GM19351 (cell line): Measurements from ENCODE around the gene TDRD7.
A peak's percentile ranks its signal among the peaks of the same experiment; 100 is the strongest.
"Not testable (repeated sequence)": the region's sequence is repeated elsewhere in the genome, so short reads cannot be mapped to it uniquely, and the experiment has no call there.

Experiments used
- ATAC-seq: cut with Tn5 transposase; IDR thresholded peaks from one replicate; pipeline ENCODE4 v1.9.1; 2021; ENCODE audit warnings: mild to moderate bottlenecking, moderate library complexity; ENCODE audit not compliant: unreplicated experiment

TDRD7 gene

DNA sequence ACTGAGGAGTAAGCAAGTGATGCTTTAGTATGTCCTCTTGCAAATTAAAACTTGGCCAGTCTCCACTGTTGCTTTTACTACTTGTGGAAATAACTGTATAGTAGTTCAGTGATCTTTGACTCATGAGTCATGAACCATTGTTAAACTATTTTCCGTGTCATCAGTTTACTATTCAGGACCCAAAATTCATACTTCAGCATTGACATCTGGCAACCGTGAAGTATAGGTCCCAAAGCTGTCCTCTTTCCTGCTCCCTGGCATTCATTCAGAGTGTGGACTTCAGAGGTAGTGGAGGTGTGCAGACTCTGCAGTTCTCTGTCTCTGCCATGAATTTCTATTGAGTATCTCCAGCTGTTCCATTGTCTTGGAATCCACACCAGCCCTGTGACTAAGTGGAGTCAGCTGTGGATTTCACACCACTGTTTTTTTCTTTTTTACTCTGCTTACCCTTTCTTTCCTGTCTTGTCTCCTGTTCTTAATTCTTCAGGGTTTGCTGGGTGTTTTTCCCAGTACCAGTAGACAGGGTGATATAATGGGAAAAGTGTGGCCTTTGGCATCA, 7.5 kb downstream of the TDRD7 start:
- ATAC-seq, result no peak

DNA sequence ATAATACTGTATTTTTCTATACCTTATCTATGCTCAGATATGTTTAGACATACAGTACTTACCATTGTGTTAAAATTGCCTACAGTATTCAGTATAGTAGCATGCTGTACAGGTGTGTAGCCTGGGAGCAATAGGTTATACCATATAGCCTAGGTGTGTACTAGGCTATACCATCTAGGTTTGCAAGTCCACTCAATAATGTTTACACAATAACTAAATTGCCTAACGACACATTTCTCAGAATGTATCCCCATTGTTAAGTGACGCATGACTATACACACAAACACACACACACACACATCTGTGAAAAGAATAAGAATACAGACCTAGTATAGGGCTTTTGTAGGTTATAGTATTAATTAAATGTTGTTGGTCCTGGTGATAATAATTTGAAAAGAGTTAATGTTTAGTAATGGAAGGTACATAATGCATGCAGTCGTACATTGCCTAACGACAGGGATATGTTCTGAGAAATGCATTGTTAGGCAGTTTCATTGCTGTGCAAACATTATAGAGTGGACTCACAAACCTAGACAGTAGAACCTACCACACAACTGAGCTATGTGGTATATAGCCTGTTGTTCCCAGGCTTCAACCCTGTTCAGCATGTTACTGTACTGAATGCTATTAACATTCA, 13.6 kb downstream of the TDRD7 start:
- ATAC-seq, result no peak

DNA sequence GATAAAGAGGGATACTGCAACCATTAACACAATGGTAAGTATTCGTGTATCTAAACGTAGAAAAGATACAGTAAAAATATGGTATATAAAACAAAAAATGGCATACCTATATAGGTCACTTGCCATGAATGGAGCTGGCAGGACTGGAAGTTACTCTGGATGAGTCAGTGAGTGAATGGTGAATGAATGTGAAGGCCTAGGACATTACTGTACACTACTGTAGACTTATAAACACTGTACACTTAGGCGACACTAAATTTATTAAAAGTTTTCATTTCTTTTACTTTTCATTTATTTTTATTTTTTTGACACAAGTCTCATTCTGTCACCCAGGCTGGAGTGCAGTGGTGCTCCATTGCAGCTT, 14.1 kb downstream of the TDRD7 start:
- no peak for ATAC-seq

DNA sequence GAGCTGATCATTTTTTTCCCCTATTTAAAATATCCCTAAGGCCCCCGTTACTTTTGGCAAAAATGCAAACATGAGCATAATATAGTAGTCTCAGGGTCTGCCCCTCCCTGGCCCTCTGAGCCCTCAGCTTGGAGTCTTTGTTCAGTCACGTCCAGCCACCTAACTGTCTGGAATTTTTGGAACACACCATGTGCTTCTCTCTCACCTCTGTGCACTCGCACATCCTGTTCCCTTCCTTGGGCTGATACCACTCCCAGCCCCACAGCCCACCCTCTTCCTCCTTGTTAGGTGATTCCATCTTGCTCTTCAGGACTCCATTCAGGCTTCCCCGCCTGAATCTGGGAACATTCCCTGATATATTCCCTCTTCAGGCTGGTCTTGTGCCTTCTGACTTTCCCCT, 16.0 kb downstream of the TDRD7 start:
- ATAC-seq, result no peak

DNA sequence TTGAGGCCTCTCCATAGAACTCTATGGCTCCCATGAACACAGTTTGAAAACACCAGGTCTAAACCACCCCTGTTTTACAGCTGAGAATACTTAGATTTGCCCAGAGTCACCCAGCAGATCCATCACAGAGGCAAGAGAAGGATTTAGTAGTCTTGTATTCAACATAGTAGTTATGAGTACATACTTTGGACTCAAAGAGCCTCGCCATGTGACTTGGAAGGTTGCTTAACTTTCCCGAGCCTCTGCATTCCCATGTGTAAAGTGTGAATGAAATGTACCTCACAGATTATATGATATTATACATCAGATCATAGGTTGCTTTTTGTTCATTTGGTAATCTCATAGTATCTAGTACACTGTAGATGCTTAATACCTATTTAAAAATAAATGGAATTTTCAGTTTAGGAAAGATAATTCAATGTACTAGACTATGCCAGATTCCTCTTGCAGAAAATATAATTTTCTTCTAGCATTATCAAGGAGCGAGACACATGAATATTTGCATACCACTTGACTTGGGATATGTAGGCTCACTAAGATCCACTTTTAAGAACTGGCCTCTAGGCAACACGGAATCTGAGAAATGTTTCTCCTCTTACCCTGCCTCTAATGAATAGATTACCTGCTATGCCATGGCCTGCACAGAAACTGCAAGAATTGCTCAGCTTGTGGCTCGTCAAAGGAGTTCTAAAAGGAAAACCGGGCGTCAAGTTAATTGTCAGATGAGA, 18.6 kb downstream of the TDRD7 start:
- no peak for ATAC-seq

DNA sequence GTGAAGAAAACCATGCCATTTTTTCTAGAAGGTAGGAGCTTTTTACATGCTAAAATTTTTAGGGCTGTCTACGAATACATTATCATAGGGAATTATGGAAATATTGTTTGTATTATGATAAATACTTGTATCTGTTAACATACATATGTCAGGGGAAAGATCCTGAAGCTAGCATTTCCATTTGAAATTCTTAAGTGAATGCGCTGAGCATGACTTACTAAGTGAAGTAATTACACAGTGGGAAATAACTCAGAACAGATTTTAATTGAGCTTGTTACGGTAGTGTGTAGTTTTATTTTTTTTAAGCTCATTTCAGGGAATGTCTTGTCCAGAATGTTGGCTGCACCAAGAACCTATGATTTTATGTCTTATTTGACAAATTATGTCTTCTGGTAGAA, 19.1 kb downstream of the TDRD7 start:
- ATAC-seq, result no peak

DNA sequence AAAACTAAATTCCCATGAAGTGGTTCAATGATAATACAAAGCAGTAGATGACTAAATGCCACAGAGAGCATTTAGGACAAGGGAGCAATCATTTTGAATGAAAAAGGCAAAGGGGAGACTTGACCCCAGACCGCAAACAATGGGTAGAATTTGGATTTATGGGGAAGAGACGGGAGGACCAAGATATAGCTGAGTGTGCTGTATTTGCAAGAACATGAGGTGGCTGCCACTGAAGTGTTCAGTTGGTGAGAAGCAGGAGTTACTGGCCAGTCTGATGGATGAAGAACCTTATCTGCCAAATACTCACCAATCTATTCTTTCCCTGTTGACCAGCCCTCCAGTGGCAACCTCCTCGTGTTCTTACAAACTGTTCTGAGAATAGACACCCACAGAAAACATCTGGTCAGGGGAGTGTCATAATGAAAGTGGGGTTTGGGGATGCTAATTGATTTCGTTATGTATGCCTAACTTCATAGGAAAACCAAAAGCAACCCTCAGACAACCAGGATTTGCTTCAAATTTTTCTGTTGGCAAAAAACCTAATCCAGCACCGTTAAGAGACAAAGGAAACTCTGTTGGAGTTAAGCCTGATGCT, 19.8 kb downstream of the TDRD7 start:
- no peak for ATAC-seq

DNA sequence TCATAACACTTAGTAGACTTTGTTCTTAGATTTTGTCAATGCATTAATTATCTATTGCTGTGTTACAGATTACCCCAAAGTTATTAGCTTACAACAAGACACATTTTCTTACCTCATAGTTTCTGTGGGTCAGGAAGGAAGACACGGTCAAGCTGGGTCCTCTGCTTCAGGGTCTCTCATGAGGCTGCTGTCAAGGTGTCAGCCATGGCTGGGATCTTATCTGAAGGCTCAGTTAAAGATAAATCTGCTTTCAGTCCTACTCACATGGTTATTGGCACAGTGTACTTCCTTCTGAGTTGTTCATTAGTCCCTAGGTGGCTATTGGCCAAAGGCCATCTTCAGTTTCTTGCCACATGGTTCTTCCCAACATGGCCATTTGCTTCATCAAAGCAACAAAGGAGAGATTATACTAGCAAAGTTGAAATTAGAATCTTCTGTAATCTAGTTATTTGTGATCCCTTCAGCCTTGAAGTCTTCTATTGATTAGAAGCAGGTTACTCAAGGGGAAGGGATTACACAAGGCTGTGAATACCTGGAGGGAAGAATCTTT, 25.2 kb downstream of the TDRD7 start:
- ATAC-seq, result no peak

DNA sequence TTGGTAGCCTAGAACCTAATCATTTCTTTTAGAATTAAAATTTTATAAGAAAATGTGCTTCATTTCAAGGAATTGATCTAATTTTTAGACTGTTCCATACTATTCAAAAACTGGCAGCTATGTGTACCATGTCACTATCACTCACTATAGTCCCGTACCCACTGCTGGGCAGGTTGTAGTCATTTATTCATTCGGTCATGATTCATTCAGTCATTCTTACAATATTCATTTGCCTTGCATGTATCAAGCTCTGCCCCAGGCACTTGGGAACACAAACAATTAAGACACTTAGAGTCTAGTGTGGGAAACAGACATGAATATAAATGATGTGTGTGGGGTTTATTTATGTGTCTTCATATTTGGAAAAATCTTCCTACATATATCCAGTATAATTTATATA, 26.4 kb downstream of the TDRD7 start:
- ATAC-seq, result no peak

DNA sequence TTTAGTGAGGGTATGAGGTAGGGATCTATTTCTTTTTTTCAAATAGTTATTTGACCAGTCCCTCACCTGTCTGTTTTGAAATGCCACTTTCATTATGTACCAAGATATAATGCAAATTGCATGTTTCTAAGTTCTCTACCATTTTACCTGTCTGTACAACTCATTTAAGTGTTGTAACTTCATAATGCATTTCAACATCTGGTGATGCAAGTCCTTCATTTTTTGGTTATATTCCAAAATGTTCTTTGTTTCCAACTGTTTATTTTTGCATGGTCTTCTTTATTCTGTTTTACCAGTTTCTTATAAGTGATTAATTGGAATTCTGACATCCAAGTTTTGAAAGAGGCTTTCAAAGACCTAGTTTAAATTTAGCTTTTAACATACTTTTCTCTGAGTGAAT, 26.8 kb downstream of the TDRD7 start:
- no peak for ATAC-seq

DNA sequence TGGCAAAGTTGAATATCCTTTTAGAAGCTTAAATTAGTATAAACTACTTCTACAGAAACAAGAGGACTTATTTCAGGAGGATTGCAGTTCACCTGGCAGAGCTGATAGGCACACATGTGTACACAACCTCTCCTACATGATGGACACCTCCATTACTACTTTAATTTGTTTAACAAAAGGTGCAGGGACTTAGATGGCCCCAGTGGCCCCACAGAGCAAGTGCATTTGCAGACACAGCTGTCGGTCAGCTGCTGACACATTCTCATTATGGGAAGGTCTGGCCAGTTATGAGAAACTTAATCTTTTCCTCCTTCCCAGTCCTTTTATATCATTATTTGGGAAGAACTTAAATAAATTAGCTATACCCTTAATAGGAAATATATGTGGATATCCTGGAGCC, 28.3 kb downstream of the TDRD7 start:
- ATAC-seq, result no peak

DNA sequence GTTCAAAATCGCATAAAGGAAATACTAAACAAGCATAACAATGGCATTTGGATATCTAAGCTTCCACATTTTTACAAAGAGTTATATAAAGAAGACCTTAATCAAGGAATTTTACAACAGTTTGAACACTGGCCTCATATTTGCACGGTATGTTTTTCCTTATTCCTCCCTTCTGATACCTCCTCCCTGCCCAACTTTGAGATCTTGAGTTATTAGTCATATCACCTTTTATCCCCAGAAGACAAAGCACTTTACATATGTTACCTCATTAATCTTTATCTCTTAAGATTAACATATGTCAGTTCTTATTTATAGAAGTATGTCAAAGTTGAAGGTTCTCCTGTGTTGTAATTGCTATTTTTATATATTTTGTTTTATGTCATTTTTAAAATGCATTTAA, 29.8 kb downstream of the TDRD7 start:
- ATAC-seq, result no peak

DNA sequence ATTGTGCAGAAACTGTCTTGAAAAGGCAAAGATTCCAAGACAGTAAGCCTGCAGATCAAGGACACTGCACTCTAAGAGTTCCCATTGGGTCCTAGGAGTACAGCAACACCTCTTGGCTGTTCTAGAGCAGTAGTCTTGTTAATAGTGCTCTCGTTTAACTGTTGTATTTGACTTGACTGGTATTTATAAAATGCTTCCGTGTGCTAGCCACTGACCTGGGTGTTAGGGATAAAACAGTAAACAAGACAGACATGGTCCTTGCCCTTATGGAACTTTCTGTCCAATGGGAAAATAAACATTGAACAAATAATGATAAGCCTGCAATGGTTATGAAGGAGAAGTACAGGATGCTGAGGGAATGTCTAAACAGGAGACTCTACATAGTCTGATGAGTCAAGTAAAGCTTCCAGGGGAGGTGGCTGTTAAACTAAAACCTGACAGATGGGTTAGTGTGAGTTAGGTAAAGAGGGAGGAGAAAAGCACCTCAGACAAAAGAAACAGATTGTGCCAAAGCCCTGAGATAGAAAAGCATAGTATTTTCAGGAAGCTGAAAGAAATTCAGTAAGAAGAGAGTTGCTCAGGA, 33.3 kb downstream of the TDRD7 start:
- no peak for ATAC-seq

DNA sequence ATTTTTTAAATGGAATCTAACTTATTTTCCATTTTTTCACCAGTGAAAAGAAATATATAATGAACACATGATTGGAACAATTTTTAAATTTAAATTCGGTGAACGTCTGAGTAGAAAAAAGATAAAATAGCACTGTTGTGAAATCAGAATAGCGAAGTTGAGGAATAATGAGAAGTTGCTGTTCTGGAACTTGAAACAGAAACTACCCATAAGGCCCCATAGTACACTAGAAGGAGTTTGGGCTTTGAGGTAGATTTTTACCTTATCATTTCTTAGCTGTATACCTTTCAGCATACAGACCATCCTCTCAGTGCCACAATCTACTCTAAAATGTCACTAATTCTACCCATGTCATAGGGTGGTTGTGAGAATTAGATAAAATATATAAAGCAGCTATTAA, 35.1 kb downstream of the TDRD7 start:
- no peak for ATAC-seq

DNA sequence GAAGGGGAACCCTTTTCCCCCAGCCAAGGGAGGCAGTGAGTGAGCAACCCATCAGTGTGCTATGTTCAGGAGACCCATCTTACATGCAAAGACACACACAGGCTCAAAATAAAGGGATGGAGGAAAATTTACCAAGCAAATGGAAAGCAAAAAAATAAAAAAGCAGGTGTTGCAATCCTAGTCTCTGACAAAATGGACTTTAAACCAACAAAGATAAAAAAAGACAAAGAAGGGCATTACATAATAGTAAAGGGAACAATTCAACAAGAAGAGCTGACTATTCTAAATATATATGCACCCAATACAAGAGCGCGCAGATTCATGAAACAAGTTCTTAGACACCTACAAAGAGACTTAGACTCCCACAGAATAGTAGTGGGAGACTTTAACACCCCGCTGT, 41.7 kb downstream of the TDRD7 start:
- not testable (repeated sequence) for ATAC-seq

DNA sequence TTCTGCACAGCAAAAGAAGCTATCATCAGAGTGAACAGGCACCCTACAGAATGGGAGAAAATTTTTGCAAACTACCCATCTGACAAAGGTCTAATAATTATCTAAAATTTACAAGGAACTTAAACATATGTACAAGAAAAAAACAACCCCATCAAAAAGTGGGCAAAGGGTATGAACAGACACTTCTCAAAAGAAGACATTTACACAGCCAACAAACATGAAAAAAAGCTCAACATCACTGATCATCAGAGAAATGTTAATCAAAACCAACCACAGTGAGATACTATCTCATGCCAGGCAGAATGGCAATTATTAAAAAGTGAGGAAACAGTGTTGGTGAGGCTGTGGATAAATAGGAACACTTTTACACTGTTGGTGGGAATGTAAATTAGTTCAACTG, 44.9 kb downstream of the TDRD7 start:
- not testable (repeated sequence) for ATAC-seq

DNA sequence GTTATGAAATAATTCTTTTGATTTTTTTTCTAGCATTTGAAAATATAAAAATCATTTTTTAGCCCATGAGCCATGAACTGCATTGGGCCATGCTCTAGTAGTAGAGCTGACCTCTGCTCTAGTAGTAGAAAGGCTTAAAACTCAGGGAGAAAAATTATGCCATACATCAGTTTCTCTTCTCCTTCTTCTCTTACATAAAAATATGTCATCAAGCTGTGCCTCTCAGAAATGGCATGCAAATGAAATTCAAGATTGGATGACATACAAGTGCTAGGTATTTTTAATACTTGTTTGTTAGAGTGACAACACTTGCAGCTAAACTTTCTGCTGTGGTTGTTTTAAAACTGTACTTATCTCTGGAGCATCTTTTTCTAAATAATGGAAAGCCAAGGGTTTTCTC, 47.4 kb downstream of the TDRD7 start:
- no peak for ATAC-seq

DNA sequence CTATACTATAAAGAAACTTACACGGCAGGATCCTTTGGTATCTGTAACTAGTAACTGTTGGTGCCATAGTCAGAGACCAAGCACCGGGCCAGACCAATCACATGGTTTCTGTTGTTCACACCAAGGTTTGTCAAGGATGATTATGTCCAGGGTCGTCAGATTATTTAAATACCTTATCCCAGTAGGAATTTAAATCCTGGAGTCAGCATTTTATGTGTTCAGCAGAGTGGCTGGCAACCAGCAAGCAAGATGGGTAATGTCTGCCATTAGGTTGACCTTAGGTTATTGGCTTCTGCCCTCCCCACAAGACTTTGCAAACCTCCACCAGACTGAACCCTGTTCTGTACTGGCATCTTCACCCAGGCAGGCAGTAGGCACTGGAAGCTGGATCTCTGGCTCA, 50.3 kb downstream of the TDRD7 start:
- ATAC-seq, result no peak

DNA sequence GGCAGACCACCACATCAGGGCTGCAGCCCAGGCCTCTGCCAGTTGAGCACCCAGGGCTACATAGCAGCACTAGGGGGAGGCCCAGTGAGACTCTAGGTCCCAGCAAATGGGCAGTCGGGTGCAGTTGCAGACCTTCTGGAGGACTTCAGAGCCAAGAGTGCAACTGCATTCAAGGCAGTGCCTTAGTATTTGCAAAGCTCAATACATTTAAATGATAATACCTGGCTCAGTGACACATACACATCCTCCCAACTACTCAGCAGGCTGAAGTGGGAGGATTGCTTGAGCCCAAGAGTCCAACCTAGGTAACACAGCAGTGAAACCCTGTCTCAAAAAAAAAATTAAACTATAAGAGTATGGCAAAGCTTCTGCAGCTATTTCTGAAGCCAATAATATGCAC, 51.0 kb downstream of the TDRD7 start:
- no peak for ATAC-seq

DNA sequence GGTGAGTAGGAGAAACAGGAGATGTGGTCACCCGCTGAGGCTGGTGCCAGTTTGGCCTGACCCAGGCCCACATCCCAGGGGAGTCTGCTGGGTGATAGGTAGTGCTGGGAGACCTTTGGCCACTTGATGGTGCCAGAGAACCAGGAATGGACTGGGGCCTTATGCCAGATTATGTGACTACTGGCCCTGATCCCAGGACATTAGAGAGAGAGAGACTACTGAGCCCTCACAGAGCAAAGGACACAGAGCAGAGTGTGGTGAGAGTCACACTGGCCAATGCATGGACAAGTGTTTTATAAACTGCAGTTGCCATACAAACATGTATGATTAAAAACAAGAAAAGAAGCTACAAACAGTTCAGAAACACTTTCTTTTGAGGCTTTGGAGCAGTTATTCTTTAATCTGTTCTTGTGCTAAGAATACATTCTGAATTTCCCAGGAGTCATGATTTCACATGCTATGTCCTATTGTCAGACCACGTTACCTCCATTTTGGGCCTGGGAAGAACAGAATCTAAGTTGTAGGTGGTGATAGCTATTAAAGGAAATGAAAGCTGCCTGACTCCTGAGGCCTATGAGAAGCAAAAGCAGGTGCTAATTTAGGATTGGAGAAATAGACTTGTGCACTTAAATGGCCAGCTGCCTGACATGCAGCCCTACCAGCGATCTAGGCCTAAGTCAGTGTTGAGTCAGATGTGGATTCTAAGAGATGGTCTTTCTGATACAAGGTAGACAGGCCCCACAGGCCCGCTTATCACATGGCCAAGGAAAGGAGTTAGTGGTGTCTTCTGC, 57.0 kb downstream of the TDRD7 start:
- ATAC-seq, result peak; percentile 82

DNA sequence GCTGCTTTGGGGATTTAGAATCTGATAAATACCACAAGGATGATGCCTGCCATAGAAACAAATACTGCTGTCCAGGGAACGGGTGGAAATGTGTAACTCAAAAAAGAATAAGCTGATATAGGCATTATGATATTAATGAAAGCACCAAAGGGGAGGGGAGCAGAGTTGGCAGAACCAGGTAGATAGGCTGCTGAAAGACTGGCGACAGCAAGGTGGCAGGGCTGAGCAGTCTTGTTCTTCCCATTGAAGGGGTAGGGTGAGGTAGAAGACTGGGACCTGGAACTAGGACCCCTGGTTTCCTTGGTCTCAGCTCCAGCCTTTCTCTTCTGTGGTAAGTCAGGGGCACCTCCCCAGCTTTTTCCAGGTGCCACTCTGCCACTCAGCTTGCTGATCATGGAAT, 58.2 kb downstream of the TDRD7 start:
- ATAC-seq, result no peak
